ENCODE data around the gene NDC1. TPM values are rescaled to one million over a fixed set of nuclear protein-coding genes. Genes with fewer than 3 reads are reported as not detected.

The NDC1 gene
- total and polyA plus RNA-seq, 2 of the 4 experiments (the other 2 are of a cell fraction), result 11.8 to 33.9 TPM

DNA sequence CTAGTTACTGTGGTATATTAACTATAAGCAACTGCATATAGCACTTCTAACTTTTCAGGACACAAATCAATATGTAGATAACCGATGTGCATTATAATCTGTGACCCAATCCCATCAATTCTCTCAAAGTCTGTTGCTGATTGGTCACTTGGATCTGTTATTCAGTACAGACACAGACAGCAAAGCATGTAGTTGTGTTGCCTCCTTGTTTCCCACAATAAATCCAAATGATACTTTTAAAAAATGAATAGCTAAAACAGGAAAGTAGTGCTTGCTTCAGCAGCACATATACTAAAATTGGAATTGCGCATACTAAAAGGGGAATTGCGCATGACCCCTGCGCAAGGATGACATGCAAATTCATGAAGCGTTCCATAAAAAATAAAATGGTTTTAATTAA is 28.1 kb downstream of the NDC1 start:
- H4K8ac ChIP-seq (ENCODE audit: low read depth in 2 of 2, low read length in 2 of 2), result no peak overlapping the region
- no peak overlapping the region for H3K14ac ChIP-seq (replicated peaks; ENCODE audit: low read depth, low read length)
- no peak overlapping the region for H4K5ac ChIP-seq (ENCODE audit: low read depth, low read length)
- no peak overlapping the region for H2BK15ac ChIP-seq (ENCODE audit: low read depth, low read length)
- no peak overlapping the region for H3K56ac ChIP-seq (ENCODE audit: extremely low read depth, insufficient read depth, low read length)
- DNase-seq, result no peak
- no peak overlapping the region for H3K18ac ChIP-seq (ENCODE audit: low read depth, low read length)
- BruUV-seq (replicated peaks), result no TSS peak
- 0 out of 2 replicates have a peak, but pooled peaks cover 3% of the 10 kb centered on the region for H4K20me1 ChIP-seq (ENCODE audit: insufficient read depth, low read length)
- H2AFZ ChIP-seq (replicated peaks; ENCODE audit: low read length, poor library complexity), result no peak overlapping the region
- no peak overlapping the region for H2BK120ac ChIP-seq (ENCODE audit: low read depth, low read length)
- POLR2A ChIA-PET (ENCODE audit: unreplicated experiment), result no interaction called here
- no CpG with 5 or more reads among the region's 5 CpGs for WGBS, 2 experiments (ENCODE audit: extremely low coverage in 2 of 2, insufficient read length in 1 of 2)
- no peak overlapping the region for H2BK5ac ChIP-seq (ENCODE audit: low read depth, low read length, poor library complexity, severe bottlenecking)
- H3K4me2 ChIP-seq (ENCODE audit: low read depth, low read length), result no peak overlapping the region
- H3K9me1 ChIP-seq (ENCODE audit: insufficient read depth, low read length), result no peaks in the 10 kb centered on the region; the same call in 1 of the 2 replicates
- CTCF ChIA-PET, result interaction anchor here (1.5 kb wide), 1 partner anchor 16 kb away, joined by 4 read pairs; no protein-coding TSS in a partner anchor
- no peaks in the 10 kb centered on the region; the same call in 1 of the 2 replicates for H3K9me3 ChIP-seq (ENCODE audit: control insufficient read depth, insufficient read depth, low read length)
- H3K27me3 ChIP-seq (ENCODE audit: control insufficient read depth, insufficient read depth, low read length), result no peaks in the 10 kb centered on the region
- no peak overlapping the region for H3K27ac ChIP-seq (ENCODE audit: insufficient read depth, low read length)
- no peak overlapping the region for H3K4me3 ChIP-seq (ENCODE audit: insufficient read depth, low read depth, low read length)
- TF ChIP-seq BHLHE40 (IDR thresholded peaks at IDR 0.05; ENCODE audit: low read depth, low read length), result no peak
- no peak for TF ChIP-seq RCOR1 (IDR thresholded peaks at IDR 0.05; ENCODE audit: insufficient replicate concordance, low read length)
- TF ChIP-seq CTCF (conservative IDR thresholded peaks at IDR 0.05; ENCODE audit: low read depth, low read length), result no peak
- TF ChIP-seq ELK1 (IDR thresholded peaks at IDR 0.05; ENCODE audit: borderline replicate concordance, low read depth, low read length), result no peak
- peaks cover 3% of the 10 kb centered on the region; the same call in 1 of the 2 replicates for H3K36me3 ChIP-seq (ENCODE audit: control insufficient read depth, insufficient read depth, low read length)
- intact Hi-C loops (cut with micrococcal nuclease), result no loop called here
- no peak overlapping the region for H3K4ac ChIP-seq (ENCODE audit: low read depth, low read length)
- H4K91ac ChIP-seq (ENCODE audit: insufficient read depth, low read depth, low read length), result no peak overlapping the region
- H2AK9ac ChIP-seq (replicated peaks; ENCODE audit: low read depth, low read length, poor library complexity), result no peak overlapping the region
- peaks cover 14 to 19% of the 10 kb centered on the region in 2 experiments; a peak in 3 of 4 replicates for H3K79me1 ChIP-seq (ENCODE audit: low read depth in 1 of 2, low read length in 2 of 2)
- no peak overlapping the region for H3K23ac ChIP-seq (ENCODE audit: low read depth, low read length)
- H3K4me1 ChIP-seq (ENCODE audit: control insufficient read depth, insufficient read depth, low read length), result peaks cover 10% of the 10 kb centered on the region; the same call in 1 of the 2 replicates
- dilution Hi-C loops (cut with HindIII; ENCODE audit: low sequenced_read_pairs, unreplicated experiment), result no loop called here
- H2BK20ac ChIP-seq (ENCODE audit: low read depth, low read length), result no peak overlapping the region
- ATAC-seq (ENCODE audit: low read depth), result no peak
- H2AK5ac ChIP-seq (ENCODE audit: low read depth, low read length), result no peak overlapping the region
- no peak overlapping the region for H3K9ac ChIP-seq (ENCODE audit: low read depth, low read length)
- in situ Hi-C loops (cut with MboI; ENCODE audit: low sequenced_read_pairs), result no loop called here

Data from IMR-90 (cell line).